HEK293 (cell line): ENCODE results near the gene CACNA1F.

Source experiments
- CTCF ChIA-PET: fragments of 350-600 bp; formaldehyde crosslinking; extraction: SDS; loops from one replicate; lab custom pipeline; 2021; ENCODE audit warnings: antibody characterized with exemption; lab: Yijun Ruan, JAX
- POLR2A ChIA-PET: fragments of 300-600 bp; formaldehyde crosslinking; extraction: SDS; loops from one replicate; lab custom pipeline; 2020; ENCODE audit warnings: antibody characterized with exemption, inconsistent platforms; lab: Yijun Ruan, JAX
- H3K27ac ChIP-seq: fragments of 200-500 bp; sonication (Bioruptor generic); 2 replicates; pipeline ENCODE4 v1.5.1; 2014; ENCODE audit warnings: low read depth, low read length, control low read depth, inconsistent platforms; ENCODE audit errors: extremely low read depth
- H3K36me3 ChIP-seq, 2 experiments: fragments of 200-500 bp in 1 of 2; sonication (Bioruptor generic) in 1 of 2; 1 replicate in 1 of 2; 2 replicates in 1 of 2; pipeline ENCODE4 v1.5.1; 2014 to 2017; ENCODE audit warnings: inconsistent platforms in 2 of 2, low read length in 2 of 2; ENCODE audit not compliant: control insufficient read depth in 2 of 2, insufficient read depth in 1 of 2
- H3K4me1 ChIP-seq: fragments of 200-500 bp; sonication (Bioruptor generic); 2 replicates; pipeline ENCODE4 v1.5.1; 2014; ENCODE audit warnings: mild to moderate bottlenecking, low read length, inconsistent platforms; ENCODE audit not compliant: control insufficient read depth, insufficient read depth
- H3K4me3 ChIP-seq: 2 replicates; pipeline ENCODE4 v1.5.1; 2011; ENCODE audit warnings: low read depth, mild to moderate bottlenecking, control low read depth, low read length, moderate library complexity
- H3K9me3 ChIP-seq: fragments of 200-500 bp; sonication (Bioruptor generic); 2 replicates; pipeline ENCODE4 v1.5.1; 2014; ENCODE audit warnings: low read depth, low read length, inconsistent platforms; ENCODE audit not compliant: control insufficient read depth, insufficient read depth
- BCL11B ChIP-seq: fragments of 450-650 bp; formaldehyde crosslinking; IDR thresholded peaks from 2 replicates; pipeline ENCODE4 v1.5.1; 2016; ENCODE audit warnings: low read depth, missing biosample characterization, missing genetic modification characterization
- EGR2 ChIP-seq: fragments of 450-650 bp; formaldehyde crosslinking; IDR thresholded peaks from 2 replicates; pipeline ENCODE4 v1.5.1; 2016; ENCODE audit warnings: low read depth, missing biosample characterization, missing genetic modification characterization
- OVOL3 ChIP-seq: fragments of 450-650 bp; formaldehyde crosslinking; IDR thresholded peaks from 2 replicates; pipeline ENCODE4 v1.5.1; 2016; ENCODE audit warnings: missing biosample characterization, missing genetic modification characterization
- SP2 ChIP-seq: fragments of 450-650 bp; formaldehyde crosslinking; IDR thresholded peaks from 2 replicates; pipeline ENCODE4 v1.5.1; 2016; ENCODE audit warnings: missing biosample characterization, missing genetic modification characterization
- TRIM28 ChIP-seq: IDR thresholded peaks from 2 replicates; pipeline ENCODE4 v1.6.1; 2011; ENCODE audit warnings: low read length, control low read depth, borderline replicate concordance
- ZBTB48 ChIP-seq: fragments of 450-650 bp; formaldehyde crosslinking; IDR thresholded peaks from 2 replicates; pipeline ENCODE4 v1.5.1; 2016; ENCODE audit warnings: missing biosample characterization, missing genetic modification characterization
- ZFP41 ChIP-seq: fragments of 450-650 bp; formaldehyde crosslinking; IDR thresholded peaks from 2 replicates; pipeline ENCODE4 v1.5.1; 2016; ENCODE audit warnings: missing biosample characterization, missing genetic modification characterization, borderline replicate concordance
- ZFP69B ChIP-seq: fragments of 450-650 bp; formaldehyde crosslinking; IDR thresholded peaks from 2 replicates; pipeline ENCODE4 v1.5.1; 2016; ENCODE audit warnings: missing biosample characterization, missing genetic modification characterization
- ZNF140 ChIP-seq: fragments of 450-650 bp; formaldehyde crosslinking; IDR thresholded peaks from 2 replicates; pipeline ENCODE4 v1.5.1; 2016; ENCODE audit warnings: missing biosample characterization, missing genetic modification characterization
- ZNF175 ChIP-seq: fragments of 450-650 bp; formaldehyde crosslinking; IDR thresholded peaks from 2 replicates; pipeline ENCODE4 v1.5.1; 2016; ENCODE audit warnings: missing biosample characterization, missing genetic modification characterization
- ZNF19 ChIP-seq: fragments of 450-650 bp; formaldehyde crosslinking; IDR thresholded peaks from 2 replicates; pipeline ENCODE4; 2016; ENCODE audit warnings: missing biosample characterization, missing genetic modification characterization, low read depth
- ZNF202 ChIP-seq: fragments of 450-650 bp; formaldehyde crosslinking; IDR thresholded peaks from 2 replicates; pipeline ENCODE4 v1.5.1; 2016; ENCODE audit warnings: missing biosample characterization, missing genetic modification characterization, borderline replicate concordance
- ZNF239 ChIP-seq: fragments of 450-650 bp; formaldehyde crosslinking; IDR thresholded peaks from 2 replicates; pipeline ENCODE4 v1.5.1; 2016; ENCODE audit warnings: missing biosample characterization, missing genetic modification characterization
- ZNF266 ChIP-seq: fragments of 450-650 bp; formaldehyde crosslinking; IDR thresholded peaks from 2 replicates; pipeline ENCODE4 v1.5.1; 2016; ENCODE audit warnings: missing biosample characterization, missing genetic modification characterization, low read depth
- ZNF398 ChIP-seq: fragments of 450-650 bp; formaldehyde crosslinking; IDR thresholded peaks from 2 replicates; pipeline ENCODE4 v1.5.1; 2017; ENCODE audit warnings: missing biosample characterization, missing genetic modification characterization
- ZNF501 ChIP-seq: fragments of 450-650 bp; formaldehyde crosslinking; IDR thresholded peaks from 2 replicates; pipeline ENCODE4 v1.5.1; 2016; ENCODE audit warnings: missing biosample characterization, missing genetic modification characterization
- ZNF548 ChIP-seq: fragments of 450-650 bp; formaldehyde crosslinking; IDR thresholded peaks from 2 replicates; pipeline ENCODE4 v1.5.1; 2016; ENCODE audit warnings: missing biosample characterization, missing genetic modification characterization
- ZNF560 ChIP-seq: fragments of 450-650 bp; formaldehyde crosslinking; IDR thresholded peaks from 2 replicates; pipeline ENCODE4 v1.5.1; 2017; ENCODE audit warnings: missing biosample characterization, missing genetic modification characterization, borderline replicate concordance
- ZNF621 ChIP-seq: fragments of 450-650 bp; formaldehyde crosslinking; IDR thresholded peaks from 2 replicates; pipeline ENCODE4 v1.5.1; 2017; ENCODE audit warnings: missing biosample characterization, missing genetic modification characterization
- ZNF639 ChIP-seq: fragments of 450-650 bp; formaldehyde crosslinking; IDR thresholded peaks from 2 replicates; pipeline ENCODE4 v1.5.1; 2016; ENCODE audit warnings: missing biosample characterization, missing genetic modification characterization
- ZNF658 ChIP-seq: fragments of 450-650 bp; formaldehyde crosslinking; IDR thresholded peaks from 2 replicates; pipeline ENCODE4; 2016; ENCODE audit warnings: missing biosample characterization, missing genetic modification characterization
- ZNF701 ChIP-seq: fragments of 450-650 bp; formaldehyde crosslinking; IDR thresholded peaks from 2 replicates; pipeline ENCODE4 v1.5.1; 2016; ENCODE audit warnings: missing biosample characterization, missing genetic modification characterization
- ZNF777 ChIP-seq: fragments of 450-650 bp; formaldehyde crosslinking; IDR thresholded peaks from 2 replicates; pipeline ENCODE4 v1.5.1; 2017; ENCODE audit warnings: missing biosample characterization, missing genetic modification characterization, borderline replicate concordance
- ZNF792 ChIP-seq: fragments of 450-650 bp; formaldehyde crosslinking; IDR thresholded peaks from 2 replicates; pipeline ENCODE4 v1.5.1; 2016; ENCODE audit warnings: missing biosample characterization, missing genetic modification characterization
- TF ChIP-seq, protein P1 (sequence below): fragments of 450-650 bp; formaldehyde crosslinking; IDR thresholded peaks from 2 replicates; pipeline ENCODE4 v1.5.1; 2016; ENCODE audit warnings: missing biosample characterization, missing genetic modification characterization, borderline replicate concordance
- TF ChIP-seq, protein P2 (sequence below): fragments of 450-650 bp; formaldehyde crosslinking; IDR thresholded peaks from 2 replicates; pipeline ENCODE4 v1.5.1; 2016; ENCODE audit warnings: missing biosample characterization, missing genetic modification characterization
- TF ChIP-seq, protein P3 (sequence below): fragments of 450-650 bp; formaldehyde crosslinking; IDR thresholded peaks from 2 replicates; pipeline ENCODE4 v1.5.1; 2016; ENCODE audit warnings: missing biosample characterization, missing genetic modification characterization

Gene CACNA1F

DNA sequence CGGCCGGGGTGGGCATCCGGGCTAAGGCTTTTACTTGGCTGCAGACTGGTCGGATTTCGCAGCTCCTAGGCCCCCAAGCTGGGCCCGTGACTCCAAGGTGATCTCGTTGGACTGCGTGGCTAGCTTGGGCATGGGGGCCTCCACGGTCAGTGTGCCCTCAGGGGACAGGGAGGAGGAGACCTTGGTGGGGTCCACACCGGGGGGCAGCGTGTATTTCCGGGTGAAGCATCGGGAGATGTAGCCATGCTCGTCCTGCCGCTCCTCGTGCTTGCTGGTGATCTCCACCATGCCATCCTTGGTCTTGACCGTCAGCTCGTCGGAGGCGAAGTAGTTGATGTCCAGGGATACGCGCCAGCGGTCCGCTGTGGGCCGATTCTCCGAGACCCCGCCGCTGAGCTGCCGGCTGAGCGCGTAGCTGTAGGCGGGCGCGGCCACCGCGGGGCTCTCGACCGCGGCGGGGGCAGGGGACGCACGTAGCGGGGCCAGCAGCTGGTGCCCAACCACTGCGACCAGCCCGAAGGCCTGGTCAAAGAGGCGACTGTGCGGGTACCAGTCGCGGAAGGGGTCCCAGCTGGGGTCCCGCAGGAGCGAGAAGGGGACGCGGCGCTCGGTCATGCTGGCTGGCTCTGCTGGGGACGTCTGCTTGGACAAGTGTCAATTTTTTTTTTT is 881 bp upstream of the CACNA1F start (continued):
- TF ChIP-seq, protein P1, sequence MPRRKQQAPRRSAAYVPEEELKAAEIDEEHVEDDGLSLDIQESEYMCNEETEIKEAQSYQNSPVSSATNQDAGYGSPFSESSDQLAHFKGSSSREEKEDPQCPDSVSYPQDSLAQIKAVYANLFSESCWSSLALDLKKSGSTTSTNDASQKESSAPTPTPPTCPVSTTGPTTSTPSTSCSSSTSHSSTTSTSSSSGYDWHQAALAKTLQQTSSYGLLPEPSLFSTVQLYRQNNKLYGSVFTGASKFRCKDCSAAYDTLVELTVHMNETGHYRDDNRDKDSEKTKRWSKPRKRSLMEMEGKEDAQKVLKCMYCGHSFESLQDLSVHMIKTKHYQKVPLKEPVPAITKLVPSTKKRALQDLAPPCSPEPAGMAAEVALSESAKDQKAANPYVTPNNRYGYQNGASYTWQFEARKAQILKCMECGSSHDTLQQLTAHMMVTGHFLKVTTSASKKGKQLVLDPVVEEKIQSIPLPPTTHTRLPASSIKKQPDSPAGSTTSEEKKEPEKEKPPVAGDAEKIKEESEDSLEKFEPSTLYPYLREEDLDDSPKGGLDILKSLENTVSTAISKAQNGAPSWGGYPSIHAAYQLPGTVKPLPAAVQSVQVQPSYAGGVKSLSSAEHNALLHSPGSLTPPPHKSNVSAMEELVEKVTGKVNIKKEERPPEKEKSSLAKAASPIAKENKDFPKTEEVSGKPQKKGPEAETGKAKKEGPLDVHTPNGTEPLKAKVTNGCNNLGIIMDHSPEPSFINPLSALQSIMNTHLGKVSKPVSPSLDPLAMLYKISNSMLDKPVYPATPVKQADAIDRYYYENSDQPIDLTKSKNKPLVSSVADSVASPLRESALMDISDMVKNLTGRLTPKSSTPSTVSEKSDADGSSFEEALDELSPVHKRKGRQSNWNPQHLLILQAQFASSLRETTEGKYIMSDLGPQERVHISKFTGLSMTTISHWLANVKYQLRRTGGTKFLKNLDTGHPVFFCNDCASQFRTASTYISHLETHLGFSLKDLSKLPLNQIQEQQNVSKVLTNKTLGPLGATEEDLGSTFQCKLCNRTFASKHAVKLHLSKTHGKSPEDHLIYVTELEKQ: no peak
- TF ChIP-seq ZNF658 (no peak), OVOL3 (tag by site-specific recombination) (no peak), BCL11B (tag by site-specific recombination) (no peak), ZNF548 (no peak), TRIM28 (no peak), ZFP41 (tag by site-specific recombination) (no peak), ZNF501 (tag by site-specific recombination) (no peak)
- TF ChIP-seq, protein P2, sequence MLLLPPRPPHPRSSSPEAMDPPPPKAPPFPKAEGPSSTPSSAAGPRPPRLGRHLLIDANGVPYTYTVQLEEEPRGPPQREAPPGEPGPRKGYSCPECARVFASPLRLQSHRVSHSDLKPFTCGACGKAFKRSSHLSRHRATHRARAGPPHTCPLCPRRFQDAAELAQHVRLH: no peak

DNA sequence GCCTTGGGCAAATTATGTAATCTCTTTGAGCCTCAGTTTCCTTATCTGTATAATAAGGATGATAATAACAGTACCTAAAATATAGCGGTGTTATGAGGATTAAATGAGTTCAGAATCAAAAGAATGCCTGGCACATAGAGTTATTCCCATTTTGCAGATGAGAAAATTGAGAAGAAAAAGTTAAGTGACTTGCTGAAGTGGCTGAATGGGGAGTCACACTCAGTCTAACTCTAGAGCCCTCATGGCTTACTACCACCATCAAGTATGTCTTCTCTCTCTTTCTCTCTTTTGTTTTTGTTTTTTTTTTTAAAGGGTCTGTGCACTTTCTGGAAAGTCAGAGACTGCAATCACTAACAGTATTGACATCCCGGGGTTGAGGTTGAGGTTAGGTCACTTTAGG is 615 bp downstream of the CACNA1F start:
- H3K36me3 ChIP-seq: no peaks in the 10 kb centered on the region
- ChIA-PET CTCF (no interaction called here), POLR2A (no interaction called here)
- no peak overlapping the region for H3K27ac ChIP-seq
- no peak overlapping the region for H3K4me3 ChIP-seq
- no peak for TF ChIP-seq ZBTB48 (tag by site-specific recombination)
- TF ChIP-seq ZNF140 (tag by site-specific recombination): no peak
- TF ChIP-seq ZNF266: no peak
- no peak for TF ChIP-seq ZNF398 (tag by site-specific recombination)
- TF ChIP-seq ZNF777 (tag by site-specific recombination): no peak
- no peak for TF ChIP-seq ZNF639 (tag by site-specific recombination)
- TF ChIP-seq EGR2 (tag by site-specific recombination): no peak
- TF ChIP-seq, protein P3, sequence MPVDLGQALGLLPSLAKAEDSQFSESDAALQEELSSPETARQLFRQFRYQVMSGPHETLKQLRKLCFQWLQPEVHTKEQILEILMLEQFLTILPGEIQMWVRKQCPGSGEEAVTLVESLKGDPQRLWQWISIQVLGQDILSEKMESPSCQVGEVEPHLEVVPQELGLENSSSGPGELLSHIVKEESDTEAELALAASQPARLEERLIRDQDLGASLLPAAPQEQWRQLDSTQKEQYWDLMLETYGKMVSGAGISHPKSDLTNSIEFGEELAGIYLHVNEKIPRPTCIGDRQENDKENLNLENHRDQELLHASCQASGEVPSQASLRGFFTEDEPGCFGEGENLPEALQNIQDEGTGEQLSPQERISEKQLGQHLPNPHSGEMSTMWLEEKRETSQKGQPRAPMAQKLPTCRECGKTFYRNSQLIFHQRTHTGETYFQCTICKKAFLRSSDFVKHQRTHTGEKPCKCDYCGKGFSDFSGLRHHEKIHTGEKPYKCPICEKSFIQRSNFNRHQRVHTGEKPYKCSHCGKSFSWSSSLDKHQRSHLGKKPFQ (tag by site-specific recombination): no peak
- TF ChIP-seq ZNF202: no peak
- no peak for TF ChIP-seq ZNF19 (tag by site-specific recombination)
- TF ChIP-seq SP2 (tag by site-specific recombination): no peak
- no peak for TF ChIP-seq ZFP69B (tag by site-specific recombination)
- TF ChIP-seq ZNF701: no peak
- TF ChIP-seq ZNF175: no peak
- no peak for TF ChIP-seq ZNF560 (tag by site-specific recombination)
- no peak for TF ChIP-seq ZNF621 (tag by site-specific recombination)
- TF ChIP-seq ZNF239 (tag by site-specific recombination): no peak
- TF ChIP-seq ZNF792 (tag by site-specific recombination): no peak
- TF ChIP-seq, all 188 proteins: peak for 0
- H3K4me1 ChIP-seq: no peaks in the 10 kb centered on the region
- H3K9me3 ChIP-seq: no peaks in the 10 kb centered on the region
